Eye (tissue), 1 donor: Measurements from ENCODE around the gene VSTM5.

Experiments
- DNase-seq: peaks from one replicate; pipeline ENCODE4 v3.0.0-alpha.2; 2015

VSTM5 gene

GRCh38 chr11:93842034-93842433, 8.4 kb downstream of the VSTM5 start:
- DNase-seq: no peak

DNA sequence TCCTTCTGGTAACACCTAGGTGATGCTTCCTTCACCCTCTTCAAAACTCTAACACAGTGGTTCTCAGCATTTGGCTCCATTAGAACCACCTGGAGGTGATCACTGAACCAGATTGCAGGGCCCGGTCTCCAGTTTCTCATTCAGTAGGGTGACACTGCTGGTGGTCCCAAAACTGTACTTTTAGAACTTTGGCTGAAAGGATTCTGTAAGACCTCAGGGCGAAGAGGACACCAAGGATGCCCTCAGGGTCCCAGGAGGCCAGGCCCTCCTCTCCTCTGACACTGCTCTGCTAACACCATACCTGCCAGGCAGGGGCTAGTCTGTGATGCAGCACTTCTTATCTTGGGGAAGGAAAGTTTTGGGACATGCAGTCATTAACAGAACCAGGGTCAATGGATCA, 9.0 kb downstream of the VSTM5 start:
- DNase-seq: no peak

DNA sequence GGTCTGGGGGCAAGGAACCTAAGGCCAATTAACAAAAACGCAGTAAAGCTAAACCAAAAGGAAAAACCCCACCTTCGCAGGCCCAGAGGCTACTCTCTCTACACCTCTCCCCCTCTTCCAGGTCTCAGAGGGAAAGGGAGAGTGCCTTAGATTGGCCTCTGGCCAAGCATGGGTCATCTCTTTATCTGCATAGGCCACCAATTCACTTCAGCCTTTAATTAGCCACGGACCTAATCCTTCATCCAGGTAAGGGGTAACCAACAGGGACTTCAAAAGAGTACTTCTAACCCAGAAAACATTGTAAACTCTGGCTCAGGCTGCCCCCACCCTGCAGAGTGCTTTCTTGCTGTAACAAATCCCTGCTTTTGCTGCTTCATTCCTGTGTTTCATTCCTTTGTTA, 9.4 kb downstream of the VSTM5 start:
- no peak for DNase-seq

DNA sequence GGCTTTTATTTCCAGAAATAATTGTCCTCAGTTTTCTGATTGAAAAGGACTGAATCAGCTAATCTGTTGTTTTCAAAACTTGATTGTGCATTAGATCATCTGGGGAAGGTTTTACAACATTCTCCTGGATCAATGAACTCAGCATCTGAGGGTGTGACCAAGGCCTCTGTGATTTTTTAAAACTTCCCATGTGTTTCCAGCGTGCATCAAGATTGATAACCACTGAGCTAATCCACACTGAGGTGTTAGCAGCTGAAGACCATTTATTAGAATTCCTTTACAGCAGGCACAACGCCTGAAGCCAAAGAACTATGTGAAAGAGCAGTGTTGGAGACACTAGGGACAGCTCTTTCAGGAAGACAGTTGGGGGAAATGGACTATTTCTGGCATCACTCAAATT, 10.2 kb downstream of the VSTM5 start:
- DNase-seq: no peak

GRCh38 chr11:93838967-93839366, 11.5 kb downstream of the VSTM5 start:
- no peak for DNase-seq

- DNase-seq: no peak
These were observed 17.6 kb downstream of the VSTM5 start for GRCh38 chr11:93832780-93833179.

DNA sequence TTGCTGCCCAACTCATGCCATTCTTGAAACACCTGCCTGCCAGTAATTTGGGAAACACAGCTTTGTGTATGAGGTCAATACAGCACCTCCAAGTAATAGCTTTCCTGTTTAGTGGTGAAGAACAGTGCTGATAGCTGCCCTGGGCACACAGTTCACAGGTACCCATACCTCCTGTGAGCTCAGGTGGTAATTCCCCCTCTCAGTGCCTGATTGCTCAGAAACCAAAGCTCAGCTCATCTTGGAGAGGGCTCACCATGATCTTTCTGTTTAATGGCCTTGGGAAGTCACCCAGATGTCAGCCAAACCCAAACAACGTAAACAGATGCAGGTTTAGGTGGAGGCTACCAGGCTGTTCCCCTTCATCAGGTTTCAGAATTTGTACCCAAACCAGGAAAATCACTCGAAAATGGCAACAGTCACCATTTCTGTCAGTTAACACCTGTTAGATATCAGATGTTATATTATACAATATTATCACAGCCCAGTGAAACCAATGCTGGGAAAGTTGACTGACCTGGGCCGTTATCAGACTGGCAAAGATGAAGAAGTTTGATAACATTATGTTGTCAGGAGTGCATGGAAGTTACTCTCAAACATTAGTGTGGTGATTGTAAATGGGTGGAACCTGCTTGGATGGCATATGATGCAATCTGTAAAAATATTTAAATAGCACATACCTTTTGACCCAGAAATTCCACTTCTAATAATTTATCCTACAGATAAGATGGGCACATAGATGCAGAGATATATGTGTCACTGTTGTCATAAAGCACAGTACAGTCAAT, 18.9 kb downstream of the VSTM5 start:
- no peak for DNase-seq

DNA sequence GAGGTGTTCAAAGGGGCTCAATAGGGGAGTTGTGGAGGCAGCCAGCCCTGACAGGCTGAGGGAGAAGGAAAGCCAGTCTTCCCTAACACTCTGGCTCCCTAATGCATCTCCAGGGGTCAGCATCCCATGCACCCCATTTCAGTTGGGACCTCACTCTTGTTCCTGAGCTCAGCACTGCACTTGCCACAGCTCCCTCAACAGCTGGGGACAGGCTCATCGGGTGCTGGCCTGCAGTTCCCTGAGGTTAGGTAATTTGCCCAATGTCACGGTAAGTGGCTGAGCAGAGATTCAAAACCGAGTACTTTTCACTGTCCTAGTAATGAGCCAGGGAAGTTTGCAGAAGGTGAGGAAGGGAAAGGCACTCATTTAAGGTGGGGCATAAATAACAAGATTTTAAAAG, 20.8 kb downstream of the VSTM5 start:
- no peak for DNase-seq

DNA sequence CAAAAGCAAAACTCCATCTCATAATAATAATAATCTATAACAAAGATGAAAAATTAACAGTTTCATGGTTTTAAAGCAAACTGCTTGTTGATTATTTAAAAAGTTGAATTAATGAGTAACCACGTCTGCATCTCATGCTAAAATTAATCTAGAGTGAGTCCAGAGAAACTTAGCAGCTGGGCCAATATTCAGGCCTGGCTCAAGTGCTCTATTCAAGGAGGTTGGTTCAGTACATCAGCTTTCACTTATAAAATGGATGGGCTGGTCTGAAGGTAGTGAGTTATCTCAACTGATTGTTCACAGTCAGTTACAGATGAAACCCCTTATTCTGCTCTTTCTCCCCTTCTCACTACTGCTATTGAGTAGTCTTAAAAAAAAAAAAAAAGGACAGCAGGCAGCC, 23.1 kb downstream of the VSTM5 start:
- no peak for DNase-seq

DNA sequence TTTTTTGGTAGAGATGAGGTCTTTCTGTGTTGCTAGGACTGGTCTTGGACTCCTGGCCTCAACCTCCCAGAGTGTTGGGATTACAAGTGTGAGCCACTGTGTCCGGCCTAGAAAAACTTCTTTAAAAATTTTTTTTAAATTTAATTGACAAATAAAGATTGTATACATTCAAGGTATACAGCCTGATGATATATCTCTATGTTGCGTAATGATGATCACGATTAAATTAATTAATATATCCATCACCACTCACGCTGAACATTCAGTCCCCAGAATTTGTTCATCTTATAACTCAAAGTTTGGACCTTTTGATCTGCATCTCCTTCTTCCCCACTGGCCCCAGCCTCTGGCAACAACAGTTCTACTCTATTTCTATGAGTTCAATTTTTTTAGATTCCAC, 27.2 kb downstream of the VSTM5 start:
- DNase-seq: no peak

GRCh38 chr11:93822359-93822758, 28.1 kb downstream of the VSTM5 start:
- no peak for DNase-seq

GRCh38 chr11:93821617-93822016, 28.8 kb downstream of the VSTM5 start:
- no peak for DNase-seq

DNA sequence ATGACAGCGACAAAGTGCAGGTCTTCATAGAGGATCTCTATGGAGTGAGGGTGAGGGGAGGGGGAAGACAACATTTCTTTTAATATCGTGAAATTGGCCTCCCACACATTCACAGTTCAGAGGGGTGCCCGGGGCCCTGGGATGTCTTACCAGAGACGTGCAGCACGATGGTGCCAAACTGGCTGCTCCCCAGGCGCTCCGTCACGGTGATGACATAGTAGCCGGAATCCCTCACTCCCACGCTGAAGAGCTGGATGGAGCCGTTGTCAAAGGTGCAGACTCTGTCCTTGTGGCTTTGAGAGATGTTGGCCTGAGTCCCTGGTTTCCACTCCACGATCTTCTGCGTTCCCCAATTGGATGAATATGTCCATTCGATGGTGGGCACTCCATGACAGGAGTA, 29.6 kb downstream of the VSTM5 start:
- no peak for DNase-seq

DNA sequence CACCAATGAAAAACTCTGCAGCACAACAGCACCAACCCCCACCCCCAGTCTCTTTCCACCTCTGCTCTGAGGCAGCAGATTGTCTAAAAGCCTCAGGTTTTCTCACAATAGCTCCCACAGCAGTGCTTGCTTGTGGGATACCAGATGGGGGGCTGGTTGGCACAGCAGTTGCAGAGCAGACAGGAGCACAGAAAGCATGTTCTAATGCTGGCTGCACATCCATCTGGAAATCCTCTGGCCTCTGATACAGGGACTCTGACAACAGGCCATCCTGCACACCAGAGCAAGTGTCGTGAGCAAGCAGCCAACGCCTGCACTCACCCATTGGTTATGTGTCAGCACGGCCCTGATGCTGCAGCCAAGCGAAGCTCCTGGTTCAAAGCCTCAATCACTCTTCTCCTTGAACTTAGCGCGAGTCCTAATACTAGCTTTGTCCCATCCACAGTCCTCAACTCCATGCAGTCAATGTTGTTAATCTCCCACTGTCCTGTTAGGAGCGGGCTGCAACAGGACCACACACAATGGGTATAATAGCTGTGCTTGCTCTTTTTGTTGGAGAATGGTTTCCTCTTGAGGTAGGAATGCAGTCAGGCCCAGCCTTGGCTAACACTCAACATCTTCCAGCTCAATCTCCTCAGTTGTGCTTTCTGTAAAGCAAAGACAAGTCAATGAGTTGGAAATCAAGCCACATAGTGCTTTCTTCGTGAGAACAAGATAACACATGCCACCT, 30.3 kb downstream of the VSTM5 start:
- no peak for DNase-seq

DNA sequence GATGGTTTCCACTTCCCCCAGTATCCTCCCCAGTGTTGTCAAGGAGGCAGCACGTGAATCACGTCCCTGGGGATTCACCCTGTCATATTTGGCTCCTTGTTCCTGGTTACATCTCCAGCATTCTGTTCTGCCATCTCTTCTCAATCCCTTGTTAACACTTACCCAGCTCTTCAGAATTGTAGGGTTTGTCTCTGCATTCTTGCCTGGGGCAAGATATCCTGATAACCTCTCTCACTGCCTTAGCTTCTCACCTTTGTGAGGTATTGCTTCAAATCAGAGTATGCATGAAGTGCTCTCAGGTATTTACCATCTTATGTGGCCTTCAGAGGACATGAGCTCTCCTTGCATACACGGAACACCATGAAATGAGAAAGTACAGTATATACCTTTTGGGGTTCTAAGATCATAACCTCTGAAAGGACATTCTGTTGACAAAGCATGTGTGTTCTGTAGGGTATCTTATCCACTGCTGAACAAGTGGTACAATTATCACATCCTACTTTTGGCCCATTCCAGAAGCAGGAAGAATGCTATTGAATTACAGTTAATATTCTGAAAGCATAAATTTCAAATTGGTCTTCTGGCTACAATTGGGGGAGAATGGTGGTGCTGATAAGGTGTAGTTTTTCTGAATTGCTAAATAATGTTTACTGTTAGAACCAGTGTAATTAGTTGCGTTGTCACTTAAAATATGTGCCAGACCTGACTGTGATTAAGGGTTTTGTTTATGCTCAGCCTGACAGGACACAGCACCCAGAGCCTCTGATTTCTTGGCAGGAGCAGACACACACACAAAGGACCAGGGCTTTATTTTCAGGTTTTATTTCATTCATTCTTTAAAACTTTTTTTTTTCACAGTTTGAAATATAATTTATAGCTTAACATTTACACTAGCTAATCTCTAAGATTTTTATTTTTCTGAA, 32.7 kb downstream of the VSTM5 start:
- DNase-seq: peak; percentile 30

DNA sequence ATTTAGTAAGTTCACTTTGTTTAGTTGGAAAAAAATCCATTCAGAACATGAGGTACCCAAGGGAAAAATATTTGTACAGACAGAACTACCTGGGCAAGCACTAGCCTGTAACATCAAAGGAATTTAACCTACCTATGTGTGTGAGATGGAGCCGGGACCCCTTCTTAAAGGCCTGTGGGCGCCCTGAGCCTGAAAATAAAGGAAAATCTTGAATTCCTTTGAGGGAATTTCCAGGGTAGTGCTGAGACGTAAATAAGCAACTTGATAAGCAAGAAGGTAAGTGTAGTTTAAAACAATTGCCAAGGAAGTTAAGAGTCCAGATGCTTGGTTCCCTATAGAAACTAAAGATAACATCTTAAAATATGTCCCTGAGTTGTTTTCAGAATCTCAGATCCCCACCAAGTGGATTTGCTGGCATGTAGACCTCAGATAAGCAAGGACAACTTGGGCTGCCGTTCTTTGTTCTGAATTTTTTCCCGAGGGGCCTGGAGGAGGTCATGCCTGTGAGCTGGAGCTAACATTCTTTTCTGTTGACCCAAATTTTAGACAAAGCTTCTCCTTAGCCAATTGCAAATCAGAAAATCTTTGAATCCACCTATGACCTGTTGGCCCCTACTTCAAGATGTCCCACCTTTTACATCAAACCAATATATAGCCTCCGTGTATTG, 35.3 kb downstream of the VSTM5 start:
- DNase-seq: peak; percentile 11

- no peak for DNase-seq
These were observed 36.4 kb downstream of the VSTM5 start for GRCh38 chr11:93813974-93814373.

DNA sequence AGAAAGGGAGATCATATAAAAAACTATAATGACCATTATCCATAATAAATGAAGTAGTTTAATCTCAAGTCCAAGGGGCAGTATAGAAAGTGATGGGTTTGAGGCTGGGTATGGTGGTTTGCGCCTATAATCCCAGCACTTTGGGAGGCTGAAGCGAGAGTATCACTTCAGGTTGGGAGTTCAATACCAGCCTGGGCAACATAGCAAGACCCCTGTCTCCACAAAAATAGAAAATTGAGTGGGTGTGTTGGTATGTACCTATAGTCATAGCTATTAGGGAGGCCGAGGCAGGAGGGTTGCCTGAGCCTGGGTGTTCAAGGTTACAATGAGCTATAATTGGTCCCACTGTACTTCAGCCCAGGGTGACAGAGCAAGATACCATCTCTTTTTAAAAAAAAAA, 42.4 kb downstream of the VSTM5 start:
- no peak for DNase-seq

DNA sequence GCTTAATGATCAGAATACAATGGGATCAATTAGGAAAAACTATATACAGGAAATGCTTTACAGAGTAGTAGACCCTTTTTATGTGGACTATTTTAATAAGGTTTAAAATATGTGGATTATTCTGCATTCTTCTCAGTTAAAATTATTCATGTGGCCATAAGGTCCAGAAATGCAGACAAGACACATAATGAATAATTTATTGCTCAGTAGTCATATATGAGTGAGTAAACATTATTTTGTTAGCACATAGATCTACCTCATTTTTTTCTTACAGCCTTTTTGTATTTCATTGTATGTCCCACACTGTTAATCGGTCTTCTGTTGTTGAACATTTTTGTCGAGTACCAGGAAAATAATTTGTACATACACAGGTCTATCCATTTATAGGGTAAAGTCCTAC, 45.5 kb downstream of the VSTM5 start:
- no peak for DNase-seq

DNA sequence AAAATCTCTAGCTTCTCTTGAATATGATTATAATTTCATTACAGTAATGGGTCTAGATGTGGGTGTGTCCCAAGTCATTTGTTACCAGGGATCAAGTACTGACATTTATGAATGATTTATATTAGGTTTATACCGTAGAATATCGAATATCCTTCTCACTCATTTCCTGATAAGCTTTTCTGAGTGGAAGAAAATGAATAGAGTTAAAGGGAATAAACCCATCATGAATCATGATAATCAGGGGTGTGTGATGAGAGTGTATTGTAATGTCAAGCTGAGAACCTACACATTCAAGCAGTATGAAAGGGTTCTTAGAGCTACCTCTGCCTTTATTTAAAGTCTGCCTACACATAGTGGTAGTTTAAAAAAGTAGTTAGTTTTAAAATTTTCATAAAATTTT, 49.1 kb downstream of the VSTM5 start:
- DNase-seq: no peak

GRCh38 chr11:93796441-93797231, 53.8 kb downstream of the VSTM5 start:
- DNase-seq: no peak

DNA sequence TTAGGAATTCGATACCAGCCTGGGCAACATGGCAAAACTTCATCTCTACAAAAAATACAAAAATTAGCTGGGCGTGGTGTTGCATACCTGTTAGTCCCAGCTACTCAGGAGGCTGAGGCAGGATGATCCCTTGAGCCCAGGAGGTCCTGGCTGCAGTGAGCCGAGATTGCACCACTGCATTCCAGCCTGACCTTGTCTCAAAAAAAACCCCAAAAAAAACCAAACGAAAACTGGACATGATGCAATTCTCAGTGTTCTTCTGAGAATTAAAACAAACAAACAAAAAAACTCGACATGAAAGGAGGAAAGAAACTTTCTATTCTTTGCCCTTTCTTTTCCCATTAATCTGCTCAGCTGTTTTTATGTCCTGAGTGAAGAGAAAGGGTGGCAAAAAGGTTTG, 58.9 kb downstream of the VSTM5 start:
- DNase-seq: no peak
